DND-41 (cell line): ENCODE data around the gene ZAP70.

Source experiments
- CTCF ChIP-seq: IDR thresholded peaks from 2 replicates; pipeline ENCODE4 v1.5.1; 2012; ENCODE audit warnings: borderline replicate concordance, low read length, moderate library complexity, mild to moderate bottlenecking; ENCODE audit not compliant: poor library complexity, severe bottlenecking; ENCODE audit errors: extremely low read depth
- EZH2 ChIP-seq: IDR thresholded peaks from 3 replicates; pipeline ENCODE4 v1.6.1; 2012; ENCODE audit warnings: borderline replicate concordance, low read depth, mild to moderate bottlenecking, moderate library complexity, low read length, inconsistent platforms; ENCODE audit not compliant: severe bottlenecking

DNA sequence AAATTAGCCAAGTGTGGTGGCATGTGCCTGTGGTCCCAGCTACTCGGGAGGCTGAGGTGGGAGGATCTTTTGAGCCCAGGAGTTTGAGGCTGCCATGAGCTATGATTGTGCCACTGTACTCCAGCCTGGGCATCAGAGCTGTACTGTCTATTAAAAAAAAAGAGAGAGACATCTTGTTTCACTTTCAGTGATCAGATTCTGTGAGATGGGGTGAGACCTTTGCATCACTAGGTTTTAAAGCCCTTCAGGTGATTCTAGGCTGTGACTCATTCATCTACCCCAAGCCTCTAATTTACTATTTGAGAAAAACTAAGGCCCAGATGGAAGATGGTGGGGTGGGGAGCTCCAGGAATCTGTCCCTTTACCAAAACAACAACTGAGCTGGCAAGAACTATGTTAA is 36.8 kb upstream of the ZAP70 start:
- no peak for TF ChIP-seq CTCF
- TF ChIP-seq EZH2: no peak
